Stimulated activated naive CD8-positive, alpha-beta T cell treated with anti-CD3 and anti-CD28 coated beads, Interleukin-15, Interleukin-2, amounts not matched to agents 100 U/mL and 50 U/mL, for 24 hours (primary cell): ENCODE measurements around the gene GLRA1.
"Not testable (repeated sequence)": the region's sequence is repeated elsewhere in the genome, so short reads cannot be mapped to it uniquely, and the experiment has no call there.

Source experiments
- ATAC-seq: fragments of 150-1000 bp; cut with Tn5 transposase; one replicate; pipeline ENCODE4 v1.10.0; 2021
- DNase-seq: peaks from one replicate; pipeline ENCODE4 v3.0.0; 2021

The GLRA1 gene

DNA sequence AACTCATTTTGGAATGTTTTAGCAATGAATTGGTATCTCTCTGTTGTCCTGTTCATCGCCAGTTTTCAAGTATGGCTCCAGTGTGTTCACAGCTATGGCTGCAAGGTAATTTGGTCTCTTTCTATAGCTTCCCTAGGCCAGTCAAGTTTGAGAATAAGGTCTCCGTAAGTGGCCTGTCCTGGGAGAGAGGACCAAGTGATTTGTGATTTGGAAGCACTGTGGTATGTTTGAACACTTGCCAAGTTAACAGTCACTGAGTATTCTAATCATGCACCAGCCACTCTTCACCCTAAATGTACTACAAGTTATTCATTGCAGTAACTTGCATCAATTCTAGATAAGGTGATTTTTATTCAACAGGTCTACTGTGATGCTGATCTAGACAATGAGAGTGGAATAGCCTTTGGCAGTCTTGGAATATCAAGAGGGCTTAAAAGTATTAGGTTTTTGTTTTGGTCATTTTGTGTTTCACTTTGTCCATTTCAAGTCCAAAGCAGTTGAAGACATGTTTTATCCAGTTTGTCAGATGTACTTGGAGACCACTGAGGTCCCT is 111.8 kb downstream of the GLRA1 start:
- ATAC-seq (no peak), DNase-seq (no peak)

DNA sequence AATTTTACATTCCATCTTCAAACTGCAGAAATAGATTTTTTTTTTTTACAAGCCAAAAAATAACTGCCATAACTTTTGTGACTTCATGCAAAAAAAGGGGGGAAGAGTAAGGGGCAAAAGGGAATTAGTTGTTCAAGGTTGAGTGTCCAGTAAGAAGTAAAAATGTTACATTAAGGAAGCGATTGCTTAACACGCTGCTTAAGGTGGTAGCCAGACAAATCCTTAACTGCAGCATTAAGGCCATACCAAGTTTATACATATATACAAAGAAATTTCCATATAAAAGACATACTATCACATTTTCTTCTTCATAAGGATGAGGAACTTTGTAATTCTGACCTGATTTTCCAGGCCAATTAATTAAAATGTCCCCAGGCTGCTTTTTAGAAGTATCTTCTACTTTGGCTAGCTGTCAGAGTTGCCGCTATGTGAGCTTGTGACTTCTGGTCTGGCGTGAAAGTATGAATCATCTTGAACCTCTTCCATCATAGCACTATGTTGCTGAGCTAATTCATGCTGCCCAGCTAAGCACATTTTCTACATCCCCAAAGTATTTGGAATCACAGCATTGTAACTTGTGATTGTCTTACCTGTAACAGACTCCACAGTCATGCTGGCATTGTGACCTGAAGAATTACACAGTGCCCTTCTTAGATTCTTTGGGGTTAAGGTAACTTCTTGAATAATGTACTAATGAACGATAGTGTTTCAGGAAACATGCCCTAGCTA is 112.9 kb downstream of the GLRA1 start:
- ATAC-seq (no peak), DNase-seq (no peak)

GRCh38 chr5:151810897-151811296 is 113.8 kb downstream of the GLRA1 start:
- DNase-seq, result no peak

DNA sequence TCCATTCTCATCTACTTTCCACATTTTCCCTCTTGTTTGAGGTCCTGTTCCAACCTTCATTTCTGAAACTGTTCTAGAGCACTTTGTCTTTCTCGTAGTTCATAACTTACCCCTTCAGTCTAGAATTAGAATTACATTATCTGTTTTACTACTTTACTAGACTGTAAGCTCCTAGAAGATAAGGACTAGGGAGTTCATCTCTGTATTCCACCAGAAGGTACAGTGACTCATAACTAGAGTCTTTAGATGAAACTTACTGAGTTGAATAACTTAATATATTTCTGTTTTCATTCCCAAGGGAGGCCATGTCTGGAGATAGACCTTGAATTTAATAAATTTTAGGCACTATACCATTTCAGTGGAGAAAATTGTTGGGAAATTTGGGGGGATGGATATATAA is 114.2 kb downstream of the GLRA1 start:
- ATAC-seq (no peak), DNase-seq (no peak)

More at GRCh38 chr5:151810897-151811296, 113.8 kb downstream of the GLRA1 start:
- ATAC-seq, result no peak

DNA sequence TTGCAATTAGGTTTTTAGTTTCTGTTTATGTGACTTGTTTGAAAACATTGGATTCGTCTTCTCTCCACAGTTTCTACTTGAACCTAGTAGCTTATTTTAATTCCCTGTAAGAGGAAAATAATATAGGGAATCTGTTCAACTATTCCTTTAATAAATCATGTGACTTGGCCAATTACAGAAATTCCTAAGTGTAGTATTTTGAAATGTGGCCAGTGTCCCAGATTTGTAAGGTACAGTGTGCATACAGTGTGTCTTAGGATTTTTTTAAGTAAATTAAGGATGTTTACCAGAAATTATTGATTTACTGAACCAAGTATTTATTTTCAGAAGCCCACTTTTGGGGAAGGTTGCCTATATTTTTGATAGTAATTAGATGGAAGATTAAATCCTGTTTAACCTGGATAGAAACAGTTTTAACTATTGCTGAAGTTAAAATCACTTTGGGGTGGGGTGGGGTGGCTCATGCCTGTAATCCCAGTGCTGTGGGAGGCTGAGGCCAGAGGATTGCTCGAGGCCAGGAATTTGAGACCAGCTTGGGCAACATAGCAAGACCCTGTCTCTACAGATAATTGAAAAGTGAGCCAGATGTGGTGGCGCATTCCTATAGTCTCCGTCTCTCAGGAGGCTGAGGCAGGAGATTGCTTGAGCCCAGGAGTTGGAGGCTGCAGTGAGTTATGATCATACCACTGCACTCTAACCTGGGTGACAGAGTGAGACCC is 116.0 kb downstream of the GLRA1 start:
- DNase-seq (no peak), ATAC-seq (no peak)

GRCh38 chr5:151805414-151806223 is 119.0 kb downstream of the GLRA1 start:
- DNase-seq (no peak), ATAC-seq (peak; percentile 40)

- DNase-seq, result no peak
- no peak for ATAC-seq
Observed at GRCh38 chr5:151800532-151800931, 124.1 kb downstream of the GLRA1 start.

- ATAC-seq, result peak; percentile 72
- no peak for DNase-seq
Observed at GRCh38 chr5:151799407-151799806, 125.2 kb downstream of the GLRA1 start.

GRCh38 chr5:151798674-151799073 is 126.0 kb downstream of the GLRA1 start:
- ATAC-seq (no peak), DNase-seq (no peak)

- no peak for ATAC-seq
- DNase-seq, result no peak
Observed at GRCh38 chr5:151795426-151795825, 129.2 kb downstream of the GLRA1 start.

DNA sequence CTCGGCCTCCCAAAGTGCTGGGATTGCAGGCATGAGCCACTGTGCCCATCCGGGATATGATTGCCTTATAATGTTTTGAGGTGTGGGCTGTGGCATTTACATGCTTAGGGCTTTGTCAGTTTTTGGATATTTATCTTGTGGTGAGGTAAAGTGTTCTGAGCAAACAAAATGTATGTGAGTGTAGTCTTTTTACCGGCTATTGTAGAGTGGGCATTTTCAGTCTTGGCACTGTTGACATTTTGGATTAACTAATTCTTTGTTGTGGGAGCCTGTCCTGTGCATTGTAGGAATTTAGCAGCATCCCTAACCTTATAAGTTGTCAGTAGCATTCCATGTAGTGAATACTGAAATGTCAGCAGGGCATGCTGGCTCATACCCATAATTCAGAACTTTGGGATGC is 131.3 kb downstream of the GLRA1 start:
- ATAC-seq (no peak), DNase-seq (no peak)

- DNase-seq (no peak), ATAC-seq (no peak)
Observed at GRCh38 chr5:151787817-151788216, 136.8 kb downstream of the GLRA1 start.

DNA sequence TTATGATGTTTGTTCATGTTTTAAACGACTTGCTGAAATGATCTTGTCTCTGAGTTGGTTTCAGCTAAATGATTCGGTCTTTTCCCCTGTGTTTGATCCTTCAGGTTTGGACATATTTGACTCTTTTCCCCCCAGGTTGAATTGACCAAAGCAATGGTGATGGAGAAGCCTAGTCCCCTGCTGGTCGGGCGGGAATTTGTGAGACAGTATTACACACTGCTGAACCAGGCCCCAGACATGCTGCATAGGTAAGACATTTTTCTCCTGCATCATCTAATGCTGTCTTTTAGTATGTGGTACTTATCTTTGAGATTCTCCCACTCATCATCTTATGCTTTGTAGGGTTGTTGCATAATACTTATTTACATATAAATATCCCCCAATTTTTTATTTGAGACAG is 138.2 kb downstream of the GLRA1 start:
- DNase-seq (no peak), ATAC-seq (no peak)

- DNase-seq (no peak), ATAC-seq (no peak)
Observed at GRCh38 chr5:151784141-151784540, 140.5 kb downstream of the GLRA1 start.

- DNase-seq, ATAC-seq: not testable (repeated sequence)
Observed at GRCh38 chr5:151783664-151784063, 141.0 kb downstream of the GLRA1 start.

- ATAC-seq, result no peak
- DNase-seq, result no peak
Observed at GRCh38 chr5:151781201-151781600, 143.4 kb downstream of the GLRA1 start.

DNA sequence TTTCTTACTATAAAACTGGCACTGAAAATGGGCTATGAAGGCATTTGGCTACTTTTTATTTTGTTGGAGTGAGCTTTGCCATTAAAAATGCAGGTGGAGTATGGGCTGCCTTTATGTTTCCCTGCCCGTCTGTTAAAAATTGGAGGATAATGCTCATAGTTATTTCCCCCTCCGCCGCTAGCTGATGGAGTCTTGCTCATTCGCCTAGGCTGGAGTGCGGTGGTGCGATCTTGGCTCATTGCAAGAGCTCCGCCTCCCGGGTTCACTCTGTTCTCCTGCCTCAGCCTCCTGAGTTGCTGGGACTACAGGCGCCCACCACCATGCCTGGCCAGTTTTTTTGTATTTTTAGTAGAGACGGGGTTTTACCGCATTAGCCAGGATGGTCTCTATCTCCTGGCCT is 144.3 kb downstream of the GLRA1 start:
- no peak for DNase-seq
- ATAC-seq, result no peak

GRCh38 chr5:151779531-151780125 is 145.0 kb downstream of the GLRA1 start:
- DNase-seq (no peak), ATAC-seq (no peak)

DNA sequence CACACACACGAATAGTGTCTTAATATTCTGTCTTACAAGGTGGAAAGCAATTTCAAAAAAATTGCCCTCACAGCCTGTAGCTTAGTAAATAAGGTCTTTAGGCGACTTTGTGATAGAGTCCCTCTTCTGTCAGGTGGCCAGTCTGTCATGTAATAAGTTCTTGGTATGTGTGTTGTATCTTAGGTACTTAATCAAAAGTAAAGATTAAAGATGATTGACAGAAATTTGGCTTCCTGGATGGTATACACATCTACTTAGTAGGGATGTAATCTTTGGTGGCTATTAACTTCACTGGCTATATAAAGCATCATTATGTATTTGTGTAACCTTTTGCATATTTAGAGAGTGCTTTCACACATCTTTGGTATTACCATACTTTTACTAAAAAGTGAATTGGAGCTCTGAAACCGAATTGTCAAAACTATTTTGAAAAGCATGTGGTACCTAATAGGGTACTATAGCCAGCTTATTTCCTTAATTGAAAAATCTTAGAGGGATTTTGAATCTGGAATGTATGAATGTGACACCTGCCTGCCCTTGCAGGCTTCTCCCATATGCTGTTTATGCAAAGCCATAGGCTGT is 149.5 kb downstream of the GLRA1 start:
- ATAC-seq (no peak), DNase-seq (no peak)

- ATAC-seq, result no peak
- DNase-seq, result no peak
Observed at GRCh38 chr5:151773951-151774350, 150.7 kb downstream of the GLRA1 start.

GRCh38 chr5:151772846-151773561 is 151.6 kb downstream of the GLRA1 start:
- ATAC-seq (no peak), DNase-seq (no peak)
